IMR-90 (cell line): ENCODE data around the gene DENND6A.

ENCODE experiments used
- CTCF ChIP-seq: conservative IDR thresholded peaks from 2 replicates; pipeline ENCODE4 v1.5.1; 2012; ENCODE audit warnings: mild to moderate bottlenecking, low read depth, low read length, improper control_type of control experiment
- MXI1 ChIP-seq: IDR thresholded peaks from 2 replicates; pipeline ENCODE4 v1.6.1; 2012; ENCODE audit warnings: low read depth, mild to moderate bottlenecking, low read length, moderate library complexity, borderline replicate concordance
- SMC3 ChIP-seq: fragments of 150-350 bp; IDR thresholded peaks from 2 replicates; pipeline ENCODE4 v1.6.1; 2016; ENCODE audit warnings: low read depth, mild to moderate bottlenecking, antibody characterized with exemption, low read length, moderate library complexity

- TF ChIP-seq CTCF (no peak), MXI1 (no peak), SMC3 (no peak)
Observed at GRCh38 chr3:57592306-57592705, 100.6 kb downstream of the DENND6A start.
